PFSK-1 (cell line): ENCODE measurements around the gene ADAM19.

Experiments used
- FOXP2 ChIP-seq: optimal IDR thresholded peaks from 2 replicates; pipeline ENCODE3; 2011; ENCODE audit warnings: borderline replicate concordance, control low read depth, inconsistent platforms; ENCODE audit not compliant: insufficient read depth; ENCODE audit errors: extremely low read length, extremely low read depth
- POLR2AphosphoS5 ChIP-seq: IDR thresholded peaks from 2 replicates; pipeline ENCODE4 v1.6.1; 2012; ENCODE audit warnings: low read depth, mild to moderate bottlenecking, control low read depth, low read length, moderate library complexity
- REST ChIP-seq, 2 experiments: IDR thresholded peaks; 2 replicates each; pipeline versions ENCODE4 v1.6.1 to v1.8.0; 2011 to 2012; ENCODE audit warnings: low read depth in 2 of 2, low read length in 2 of 2, control low read depth in 1 of 2, inconsistent platforms in 1 of 2, mild to moderate bottlenecking in 1 of 2, moderate library complexity in 1 of 2; ENCODE audit not compliant: insufficient read depth in 1 of 2
- SIN3A ChIP-seq: IDR thresholded peaks from 2 replicates; pipeline ENCODE4 v1.6.1; 2012; ENCODE audit warnings: mild to moderate bottlenecking, low read length, moderate library complexity, borderline replicate concordance; ENCODE audit not compliant: insufficient read depth
- TAF1 ChIP-seq: IDR thresholded peaks from 2 replicates; pipeline ENCODE4 v1.6.1; 2012; ENCODE audit warnings: low read length, control low read depth, borderline replicate concordance; ENCODE audit not compliant: insufficient read depth

ADAM19 gene

GRCh38 chr5:157576678-157577077 is 1.1 kb upstream of the ADAM19 start:
- TF ChIP-seq FOXP2 (no peak), SIN3A (no peak), POLR2AphosphoS5 (no peak), REST (IDR thresholded peaks at IDR 0.05; ENCODE audit: insufficient read depth in 1 of 2, low read depth in 2 of 2, low read length in 2 of 2) (no peak), TAF1 (no peak)

GRCh38 chr5:157574456-157575380 is 857 bp downstream of the ADAM19 start:
- TF ChIP-seq REST (IDR thresholded peaks at IDR 0.05; ENCODE audit: insufficient read depth in 1 of 2, low read depth in 2 of 2, low read length in 2 of 2) (no peak), POLR2AphosphoS5 (no peak), SIN3A (no peak), FOXP2 (no peak), TAF1 (no peak)

DNA sequence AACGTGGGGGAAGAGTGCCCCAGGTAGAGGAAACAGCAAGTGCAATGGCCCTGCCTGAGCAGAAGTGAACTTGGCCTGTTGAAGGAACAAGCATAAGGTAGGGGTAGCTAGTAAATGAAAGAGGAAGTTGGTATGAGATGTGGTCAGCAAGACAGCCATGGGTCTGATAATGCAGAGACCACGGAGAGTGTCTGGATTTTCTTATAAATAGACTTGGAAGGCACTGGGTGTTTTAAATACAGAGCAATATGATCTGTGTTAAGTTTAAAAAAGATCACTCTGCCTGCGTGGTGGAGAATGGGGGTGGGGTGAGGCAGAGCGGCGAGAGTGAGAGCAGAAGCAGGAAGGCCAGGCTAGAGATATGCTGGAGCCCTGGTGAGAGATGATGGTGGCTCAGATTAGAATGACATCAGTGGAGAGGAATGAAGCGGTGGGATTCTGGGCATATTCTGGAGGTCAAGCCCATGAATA is 4.2 kb downstream of the ADAM19 start:
- TF ChIP-seq SIN3A (no peak), POLR2AphosphoS5 (no peak), FOXP2 (no peak), REST (IDR thresholded peaks at IDR 0.05; ENCODE audit: insufficient read depth in 1 of 2, low read depth in 2 of 2, low read length in 2 of 2) (no peak), TAF1 (no peak)

DNA sequence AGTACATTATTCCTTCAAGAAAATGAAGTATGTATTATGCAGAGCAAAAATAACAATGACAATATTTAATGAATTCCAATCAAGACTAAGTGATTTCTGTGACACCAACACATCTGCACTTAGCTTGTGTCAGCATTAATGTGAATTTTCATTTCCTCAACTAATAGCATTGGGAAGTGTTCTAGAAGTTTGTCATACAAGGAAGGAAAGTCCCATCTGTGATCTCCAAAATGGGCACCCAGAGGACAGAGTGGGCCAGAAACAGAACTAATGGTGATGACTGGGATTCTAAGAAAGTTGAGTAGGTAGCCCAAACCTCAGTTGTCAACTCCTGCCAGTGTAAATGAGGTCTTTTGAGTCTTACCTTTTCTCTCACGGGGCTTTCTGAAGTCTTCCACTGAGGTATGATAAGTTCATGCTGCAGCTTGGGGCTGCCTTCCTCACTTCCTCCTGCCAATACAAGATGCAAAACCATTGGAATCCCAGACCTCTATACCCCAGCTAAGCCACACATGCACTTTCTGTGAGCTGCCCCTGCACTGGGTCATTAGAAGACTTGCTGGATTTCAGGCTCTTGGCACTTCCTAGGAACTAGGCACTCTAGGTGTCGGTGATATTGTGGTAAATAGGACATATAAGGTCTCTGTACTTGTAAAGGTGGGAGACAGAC is 4.9 kb downstream of the ADAM19 start:
- TF ChIP-seq REST (IDR thresholded peaks at IDR 0.05; ENCODE audit: insufficient read depth in 1 of 2, low read depth in 2 of 2, low read length in 2 of 2) (no peak), FOXP2 (no peak), TAF1 (no peak), SIN3A (no peak), POLR2AphosphoS5 (no peak)
